MM.1S (cell line): ENCODE results near the gene C19orf38.

Experiments used
- DNase-seq: peaks from one replicate; pipeline ENCODE4 v3.0.0-alpha.2; 2015
- H2AFZ ChIP-seq: fragments of 300-600 bp; sonication (generic); 2 replicates; pipeline ENCODE4 v1.6.0; 2016; ENCODE audit warnings: antibody characterized with exemption, low read length
- H3F3A ChIP-seq: fragments of 300-600 bp; sonication (generic); 2 replicates; pipeline ENCODE4 v1.6.1; 2016; ENCODE audit warnings: mild to moderate bottlenecking, antibody characterized with exemption, low read length, moderate library complexity, mixed read lengths; ENCODE audit not compliant: insufficient read depth
- H3K27ac ChIP-seq: fragments of 300-600 bp; sonication (generic); 2 replicates; pipeline ENCODE4 v1.5.1; 2016; ENCODE audit warnings: mild to moderate bottlenecking, low read length
- H3K27me3 ChIP-seq: fragments of 300-600 bp; sonication (generic); replicated peaks from 2 replicates; pipeline ENCODE4 v1.6.0; 2016; ENCODE audit warnings: low read length; ENCODE audit not compliant: insufficient read depth
- H3K36me3 ChIP-seq: fragments of 300-600 bp; sonication (generic); replicated peaks from 2 replicates; pipeline ENCODE4 v1.6.1; 2016; ENCODE audit warnings: mild to moderate bottlenecking, low read length, mixed read lengths; ENCODE audit not compliant: insufficient read depth
- H3K4me1 ChIP-seq: fragments of 300-600 bp; sonication (generic); 2 replicates; pipeline ENCODE4 v1.6.1; 2016; ENCODE audit warnings: low read length, mixed read lengths
- H3K4me2 ChIP-seq: fragments of 300-600 bp; sonication (generic); 2 replicates; pipeline ENCODE4 v1.6.0; 2016; ENCODE audit warnings: low read depth, low read length
- H3K4me3 ChIP-seq: fragments of 300-600 bp; sonication (generic); 2 replicates; pipeline ENCODE4 v1.5.1; 2016; ENCODE audit warnings: low read length, mixed read lengths
- H3K79me2 ChIP-seq: fragments of 300-600 bp; sonication (generic); 2 replicates; pipeline ENCODE4 v1.6.1; 2016; ENCODE audit warnings: mixed run types, low read length, mixed read lengths
- H3K9ac ChIP-seq: fragments of 300-600 bp; sonication (generic); 2 replicates; pipeline ENCODE4 v1.6.1; 2016; ENCODE audit warnings: low read length, mixed read lengths
- H3K9me2 ChIP-seq: fragments of 300-600 bp; sonication (generic); replicated peaks from 2 replicates; pipeline ENCODE4 v1.6.1; 2016; ENCODE audit warnings: mild to moderate bottlenecking, low read length, mixed read lengths; ENCODE audit not compliant: insufficient read depth
- H3K9me3 ChIP-seq: fragments of 300-600 bp; sonication (generic); replicated peaks from 2 replicates; pipeline ENCODE4 v1.6.1; 2016; ENCODE audit warnings: mild to moderate bottlenecking, low read length, mixed read lengths; ENCODE audit not compliant: insufficient read depth
- H4K20me1 ChIP-seq: fragments of 300-600 bp; sonication (generic); 2 replicates; pipeline ENCODE4 v1.6.1; 2016; ENCODE audit warnings: mild to moderate bottlenecking, low read length, moderate library complexity, mixed read lengths; ENCODE audit not compliant: insufficient read depth
- CTCF ChIP-seq: fragments of 300-600 bp; sonication (generic); IDR thresholded peaks from 2 replicates; pipeline ENCODE4 v1.5.1; 2016; ENCODE audit warnings: antibody characterized with exemption, low read length, mixed read lengths
- EZH2 ChIP-seq: fragments of 300-600 bp; sonication (generic); optimal IDR thresholded peaks from 2 replicates; pipeline ENCODE3; 2017; ENCODE audit warnings: low read depth, mild to moderate bottlenecking, antibody characterized with exemption, low read length, mixed read lengths
- EZH2phosphoT487 ChIP-seq: fragments of 300-600 bp; sonication (generic); IDR thresholded peaks from 2 replicates; pipeline ENCODE4 v1.6.1; 2018; ENCODE audit warnings: antibody characterized with exemption, low read length

Gene C19orf38

GRCh38 chr19:10823690-10824089, 24.5 kb upstream of the C19orf38 start:
- H2AFZ ChIP-seq: no peak overlapping the region
- no peaks in the 10 kb centered on the region for H4K20me1 ChIP-seq
- no peaks in the 10 kb centered on the region for H3K79me2 ChIP-seq
- H3K9me3 ChIP-seq: no peaks in the 10 kb centered on the region
- H3K4me3 ChIP-seq: no peak overlapping the region
- H3K4me1 ChIP-seq: no peaks in the 10 kb centered on the region
- H3K4me2 ChIP-seq: no peak overlapping the region
- H3K9me2 ChIP-seq: no peaks in the 10 kb centered on the region
- TF ChIP-seq EZH2phosphoT487: no peak
- TF ChIP-seq EZH2: no peak
- no peak for TF ChIP-seq CTCF
- no peak overlapping the region for H3K27ac ChIP-seq
- no peak overlapping the region for H3K9ac ChIP-seq
- H3K27me3 ChIP-seq: no peaks in the 10 kb centered on the region
- peaks cover 3% of the 10 kb centered on the region; the same call in 1 of the 2 replicates for H3K36me3 ChIP-seq
- H3F3A ChIP-seq: no peaks in the 10 kb centered on the region
- DNase-seq: no peak

- H3F3A ChIP-seq: no peaks in the 10 kb centered on the region
- no peak overlapping the region for H3K27ac ChIP-seq
- no peaks in the 10 kb centered on the region for H3K27me3 ChIP-seq
- H3K4me2 ChIP-seq: no peak overlapping the region
- H4K20me1 ChIP-seq: no peaks in the 10 kb centered on the region
- no peak for TF ChIP-seq EZH2phosphoT487
- no peak for TF ChIP-seq EZH2
- no peak for TF ChIP-seq CTCF
- H3K9me2 ChIP-seq: no peaks in the 10 kb centered on the region
- no peak overlapping the region for H2AFZ ChIP-seq
- H3K4me3 ChIP-seq: no peak overlapping the region
- no peaks in the 10 kb centered on the region for H3K36me3 ChIP-seq
- H3K4me1 ChIP-seq: no peaks in the 10 kb centered on the region
- H3K79me2 ChIP-seq: no peaks in the 10 kb centered on the region
- no peak for DNase-seq
- H3K9ac ChIP-seq: no peak overlapping the region
- no peaks in the 10 kb centered on the region for H3K9me3 ChIP-seq
These were observed 22.0 kb upstream of the C19orf38 start for GRCh38 chr19:10826231-10826630.

- H3K36me3 ChIP-seq: no peaks in the 10 kb centered on the region
- no peak overlapping the region for H3K27ac ChIP-seq
- H3K4me3 ChIP-seq: no peak overlapping the region
- H3F3A ChIP-seq: no peaks in the 10 kb centered on the region
- no peaks in the 10 kb centered on the region for H3K27me3 ChIP-seq
- no peaks in the 10 kb centered on the region for H3K79me2 ChIP-seq
- TF ChIP-seq EZH2: no peak
- TF ChIP-seq EZH2phosphoT487: no peak
- TF ChIP-seq CTCF: no peak
- H3K4me1 ChIP-seq: no peaks in the 10 kb centered on the region
- no peaks in the 10 kb centered on the region for H4K20me1 ChIP-seq
- no peak overlapping the region for H3K4me2 ChIP-seq
- H2AFZ ChIP-seq: no peak overlapping the region
- H3K9me2 ChIP-seq: no peaks in the 10 kb centered on the region
- H3K9me3 ChIP-seq: no peaks in the 10 kb centered on the region
- H3K9ac ChIP-seq: no peak overlapping the region
- no peak for DNase-seq
These were observed 21.4 kb upstream of the C19orf38 start for GRCh38 chr19:10826846-10827245.
